ENCODE results near the gene XCR1. TPM values are rescaled to one million over a fixed set of nuclear protein-coding genes. Genes with fewer than 3 reads are reported as not detected.

The XCR1 gene
- total RNA-seq, 1 donor from 2014 or later = 0.32 TPM

DNA sequence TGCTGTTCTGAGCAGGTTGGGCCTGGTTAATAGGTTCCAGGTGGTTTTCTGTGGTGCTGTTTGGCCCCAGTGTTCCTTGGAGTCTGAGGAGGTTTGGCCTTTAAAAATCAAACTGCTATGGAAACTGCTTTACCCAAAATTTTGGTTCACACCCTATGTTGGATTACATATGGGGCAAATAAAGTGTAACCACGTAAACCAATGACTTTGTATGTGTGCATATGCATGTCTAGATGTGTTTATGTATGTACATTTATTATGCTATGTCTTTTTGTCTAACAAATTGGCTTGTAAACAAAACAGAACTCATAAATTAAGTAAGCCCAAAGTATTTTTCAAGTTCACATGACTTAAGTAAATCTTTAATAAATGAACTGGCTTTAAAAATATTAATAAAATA, 8.9 kb upstream of the XCR1 start:
- ATAC-seq (no peak), DNase-seq (no peak)
- H3K27ac ChIP-seq = no peak overlapping the region
- H3K27me3 ChIP-seq (ENCODE audit: low read depth) = no peaks in the 10 kb centered on the region
- H3K4me3 ChIP-seq = no peak overlapping the region
- no peaks in the 10 kb centered on the region for H3K9me3 ChIP-seq
- intact Hi-C loops (cut with DNase I) = no loop called here
- H3K36me3 ChIP-seq = no peaks in the 10 kb centered on the region
- TF ChIP-seq, protein P1, sequence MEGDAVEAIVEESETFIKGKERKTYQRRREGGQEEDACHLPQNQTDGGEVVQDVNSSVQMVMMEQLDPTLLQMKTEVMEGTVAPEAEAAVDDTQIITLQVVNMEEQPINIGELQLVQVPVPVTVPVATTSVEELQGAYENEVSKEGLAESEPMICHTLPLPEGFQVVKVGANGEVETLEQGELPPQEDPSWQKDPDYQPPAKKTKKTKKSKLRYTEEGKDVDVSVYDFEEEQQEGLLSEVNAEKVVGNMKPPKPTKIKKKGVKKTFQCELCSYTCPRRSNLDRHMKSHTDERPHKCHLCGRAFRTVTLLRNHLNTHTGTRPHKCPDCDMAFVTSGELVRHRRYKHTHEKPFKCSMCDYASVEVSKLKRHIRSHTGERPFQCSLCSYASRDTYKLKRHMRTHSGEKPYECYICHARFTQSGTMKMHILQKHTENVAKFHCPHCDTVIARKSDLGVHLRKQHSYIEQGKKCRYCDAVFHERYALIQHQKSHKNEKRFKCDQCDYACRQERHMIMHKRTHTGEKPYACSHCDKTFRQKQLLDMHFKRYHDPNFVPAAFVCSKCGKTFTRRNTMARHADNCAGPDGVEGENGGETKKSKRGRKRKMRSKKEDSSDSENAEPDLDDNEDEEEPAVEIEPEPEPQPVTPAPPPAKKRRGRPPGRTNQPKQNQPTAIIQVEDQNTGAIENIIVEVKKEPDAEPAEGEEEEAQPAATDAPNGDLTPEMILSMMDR (IDR thresholded peaks at IDR 0.05) = no peak
- no peaks in the 10 kb centered on the region for H3K4me1 ChIP-seq

DNA sequence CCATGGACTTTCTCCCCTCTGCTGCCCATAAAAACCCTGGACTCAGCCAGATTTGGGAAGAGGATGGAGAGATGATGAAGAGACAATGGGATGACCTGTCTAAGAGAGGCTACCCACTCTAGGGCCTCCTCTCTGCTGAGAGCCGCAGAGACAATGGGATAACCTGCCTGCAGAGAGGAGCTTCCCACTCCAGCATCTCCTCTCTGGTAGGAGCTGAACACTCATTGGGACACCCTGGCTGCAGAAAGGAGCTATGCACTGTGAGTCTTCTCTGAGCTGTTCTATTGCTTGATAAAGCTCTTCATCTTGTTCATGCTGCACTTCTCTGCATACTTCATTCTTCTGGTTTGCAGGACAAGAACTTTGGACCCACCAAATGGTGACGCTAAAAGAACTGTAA, 4.5 kb upstream of the XCR1 start:
- Histone ChIP-seq H3K4me3 (no peak overlapping the region), H3K27me3 (ENCODE audit: low read depth) (no peaks in the 10 kb centered on the region)
- no peak for ATAC-seq

DNA sequence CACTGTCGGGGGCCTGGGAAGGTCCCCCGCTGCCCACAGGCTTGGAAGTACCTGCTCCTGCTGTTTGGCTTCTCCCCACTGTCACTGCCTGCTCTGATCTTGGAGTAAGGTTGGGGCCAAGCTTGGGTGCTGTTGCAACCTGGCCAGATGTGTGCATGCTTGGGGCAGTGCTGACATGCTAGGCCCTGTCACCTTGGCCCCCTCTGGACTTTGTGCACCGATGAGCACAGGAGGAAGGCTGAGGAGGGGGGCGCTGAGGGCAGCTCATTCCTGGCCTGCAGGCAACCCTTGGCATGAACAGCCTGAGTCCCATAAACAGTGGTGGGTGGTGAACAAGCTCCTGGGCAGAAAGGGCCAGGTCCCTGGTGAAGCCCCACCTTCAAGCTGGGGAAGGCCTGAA, 4.0 kb upstream of the XCR1 start:
- Histone ChIP-seq H3K4me1 (no peaks in the 10 kb centered on the region), H3K27me3 (ENCODE audit: low read depth) (no peaks in the 10 kb centered on the region), H3K36me3 (no peaks in the 10 kb centered on the region), H3K4me3 (no peak overlapping the region), H3K27ac (no peak overlapping the region), H3K9me3 (peaks cover 8% of the 10 kb centered on the region)
- TF ChIP-seq, protein P1 (IDR thresholded peaks at IDR 0.05) = no peak
- ATAC-seq (no peak), DNase-seq (no peak)
- intact Hi-C loops (cut with DNase I) = no loop called here

More for the DNA sequence above, 4.5 kb upstream of the XCR1 start:
- H3K9me3 ChIP-seq = peaks cover 8% of the 10 kb centered on the region
- intact Hi-C loops (cut with DNase I) = no loop called here
- H3K27ac ChIP-seq = no peak overlapping the region
- TF ChIP-seq, protein P1 (IDR thresholded peaks at IDR 0.05) = no peak
- DNase-seq = no peak
- no peaks in the 10 kb centered on the region for H3K4me1 ChIP-seq
- no peaks in the 10 kb centered on the region for H3K36me3 ChIP-seq

DNA sequence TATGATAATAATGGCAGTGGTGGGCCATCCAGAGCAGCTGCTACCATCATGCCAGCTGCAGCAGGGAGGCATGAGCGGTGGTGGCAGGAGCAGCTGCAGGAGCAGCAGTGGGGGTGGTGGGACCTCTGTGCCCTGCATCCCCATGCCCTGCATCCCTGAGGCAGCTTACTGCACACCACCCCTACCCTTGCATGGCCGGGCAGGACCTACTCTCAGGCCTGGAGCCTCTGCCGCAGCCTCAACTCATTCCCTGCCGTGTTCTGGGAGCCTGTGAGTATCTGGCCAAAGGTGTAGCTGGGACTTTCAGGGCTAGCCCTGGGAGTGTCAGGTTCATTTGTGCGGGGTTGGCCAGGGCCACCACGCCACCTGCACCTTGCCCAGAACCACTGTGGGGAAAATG, 3.3 kb upstream of the XCR1 start:
- TF ChIP-seq, protein P1 (IDR thresholded peaks at IDR 0.05) = no peak
- Histone ChIP-seq H3K36me3 (no peaks in the 10 kb centered on the region), H3K9me3 (peaks cover 8% of the 10 kb centered on the region), H3K27ac (no peak overlapping the region), H3K27me3 (ENCODE audit: low read depth) (no peaks in the 10 kb centered on the region), H3K4me3 (no peak overlapping the region), H3K4me1 (no peaks in the 10 kb centered on the region)
- intact Hi-C loops (cut with DNase I) = no loop called here
- ATAC-seq (no peak), DNase-seq (no peak)

DNA sequence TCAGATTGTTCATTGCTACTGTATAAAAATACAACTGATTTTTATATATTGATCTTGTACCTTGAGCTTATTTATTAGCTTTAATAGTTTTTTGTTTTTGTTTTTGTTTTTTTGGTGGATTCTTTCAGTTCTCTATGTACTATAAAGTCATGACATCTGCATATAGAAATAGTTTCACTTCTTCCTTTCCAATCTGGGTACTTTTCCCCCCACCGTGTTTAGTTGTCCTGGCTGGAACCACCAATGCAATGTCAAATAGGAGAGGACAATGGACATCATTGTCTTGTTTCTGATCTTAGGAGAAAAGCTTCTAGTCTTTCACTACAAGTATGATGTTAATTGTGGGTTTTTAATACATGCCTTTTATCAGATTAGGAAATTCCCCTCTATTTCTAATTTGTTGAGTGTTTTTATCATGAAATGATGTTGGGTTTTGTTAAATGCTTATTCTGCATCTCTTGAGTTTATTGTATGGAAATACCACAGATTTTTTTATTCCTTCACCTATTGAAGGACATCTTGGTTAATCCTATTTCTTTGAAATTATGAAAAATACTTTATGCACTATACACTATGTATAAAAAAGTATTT, 2.8 kb upstream of the XCR1 start:
- ATAC-seq (no peak), DNase-seq (no peak)
- no peaks in the 10 kb centered on the region for H3K27me3 ChIP-seq (ENCODE audit: low read depth)
- peaks cover 8% of the 10 kb centered on the region for H3K9me3 ChIP-seq
- H3K27ac ChIP-seq = no peak overlapping the region
- TF ChIP-seq, protein P1 (IDR thresholded peaks at IDR 0.05) = no peak
- no peak overlapping the region for H3K4me3 ChIP-seq
- no peaks in the 10 kb centered on the region for H3K4me1 ChIP-seq
- intact Hi-C loops (cut with DNase I) = no loop called here
- no peaks in the 10 kb centered on the region for H3K36me3 ChIP-seq
